SK-N-SH (cell line): Measurements from ENCODE around the gene TLNRD1. TPM values are rescaled to one million over a fixed set of nuclear protein-coding genes. Genes with fewer than 3 reads are reported as not detected.

Source experiments
- CTCF ChIA-PET: fragments of 300-600, 350-600 bp; formaldehyde crosslinking; extraction: SDS; loops from one replicate; lab custom pipeline; 2021; lab: Yijun Ruan, JAX
- POLR2A ChIA-PET: fragments of 350-600 bp; sonication (Branson Sonifier 250); formaldehyde crosslinking; extraction: SDS; loops from one replicate; lab custom pipeline; 2020; ENCODE audit warnings: antibody characterized with exemption, inconsistent platforms; lab: Yijun Ruan, JAX
- DNase-seq: peaks from one replicate; pipeline ENCODE4 v3.0.0; 2012
- H2AFZ ChIP-seq: fragments of 200-600 bp; sonication (generic); 2 replicates; pipeline ENCODE4 v1.8.1; 2016; ENCODE audit warnings: antibody characterized with exemption, mild to moderate bottlenecking, low read depth
- H3F3A ChIP-seq: fragments of 200-600 bp; sonication (generic); replicated peaks from 2 replicates; pipeline ENCODE3; 2016; ENCODE audit warnings: antibody characterized with exemption, mild to moderate bottlenecking; ENCODE audit not compliant: insufficient read depth
- H3K27ac ChIP-seq, 2 experiments: fragments of 200-500 bp in 1 of 2; fragments of 200-600 bp in 1 of 2; sonication (Bioruptor generic) in 1 of 2; sonication (generic), shearing (Covaris generic) in 1 of 2; 2 replicates each; pipeline versions ENCODE4 v1.5.1 to v1.6.1; 2014 to 2016; ENCODE audit warnings: low read depth in 2 of 2, inconsistent platforms in 1 of 2, low read length in 1 of 2, mild to moderate bottlenecking in 1 of 2, mixed read lengths in 1 of 2
- H3K27me3 ChIP-seq: fragments of 200-600 bp; sonication (generic), shearing (Covaris generic); 2 replicates; pipeline ENCODE4 v1.6.1; 2016; ENCODE audit warnings: mixed run types; ENCODE audit not compliant: insufficient read depth
- H3K36me3 ChIP-seq, 2 experiments: fragments of 200-500 bp in 1 of 2; fragments of 200-600 bp in 1 of 2; sonication (Bioruptor generic) in 1 of 2; sonication (generic) in 1 of 2; replicated peaks in 1 of 2; 2 replicates each; pipeline versions ENCODE3 to v1.5.1; 2014 to 2016; ENCODE audit warnings: low read length in 1 of 2, mild to moderate bottlenecking in 1 of 2; ENCODE audit not compliant: insufficient read depth in 2 of 2, control insufficient read depth in 1 of 2
- H3K4me1 ChIP-seq, 2 experiments: fragments of 200-500 bp in 1 of 2; fragments of 200-600 bp in 1 of 2; sonication (Bioruptor generic) in 1 of 2; sonication (generic), shearing (Covaris generic) in 1 of 2; 2 replicates each; pipeline versions ENCODE4 v1.5.1 to v1.6.1; 2014 to 2016; ENCODE audit warnings: low read depth in 1 of 2, low read length in 1 of 2, mixed run types in 1 of 2; ENCODE audit not compliant: insufficient read depth in 2 of 2, control insufficient read depth in 1 of 2
- H3K4me2 ChIP-seq: fragments of 200-600 bp; sonication (generic), shearing (Covaris generic); 2 replicates; pipeline ENCODE4 v1.6.1; 2017; ENCODE audit warnings: mixed run types
- H3K4me3 ChIP-seq, 2 experiments: fragments of 200-500 bp in 1 of 2; fragments of 200-600 bp in 1 of 2; sonication (Bioruptor generic) in 1 of 2; sonication (generic), shearing (Covaris generic) in 1 of 2; 2 replicates each; pipeline versions ENCODE4 v1.5.1 to v1.8.1; 2014 to 2016; ENCODE audit warnings: low read depth in 2 of 2, inconsistent platforms in 1 of 2, low read length in 1 of 2, mild to moderate bottlenecking in 1 of 2, mixed read lengths in 1 of 2, moderate library complexity in 1 of 2
- H3K79me2 ChIP-seq: fragments of 200-600 bp; sonication (generic); 2 replicates; pipeline ENCODE4 v1.8.1; 2017; ENCODE audit warnings: mild to moderate bottlenecking; ENCODE audit not compliant: insufficient read depth
- H3K9ac ChIP-seq: fragments of 200-600 bp; sonication (generic); 2 replicates; pipeline ENCODE4 v1.6.1; 2017; ENCODE audit warnings: mixed run types
- H3K9me2 ChIP-seq: fragments of 200-600 bp; sonication (generic); 2 replicates; pipeline ENCODE4 v1.6.1; 2017; ENCODE audit warnings: mixed run types
- H3K9me3 ChIP-seq: fragments of 200-600 bp; sonication (generic); 2 replicates; pipeline ENCODE4 v1.6.1; 2017; ENCODE audit warnings: mixed run types, mild to moderate bottlenecking, moderate library complexity
- H4K20me1 ChIP-seq: fragments of 200-600 bp; sonication (generic); 2 replicates; pipeline ENCODE4 v1.6.1; 2017; ENCODE audit warnings: mild to moderate bottlenecking, mixed run types; ENCODE audit not compliant: insufficient read depth
- ELF1 ChIP-seq: IDR thresholded peaks from 2 replicates; pipeline ENCODE4 v1.4.0; 2012
- EP300 ChIP-seq, 2 experiments: IDR thresholded peaks; 2 replicates each; pipeline versions ENCODE4 v1.4.0 to v1.6.1; 2012; ENCODE audit warnings: borderline replicate concordance in 1 of 2, low read depth in 1 of 2, low read length in 1 of 2
- GATA2 ChIP-seq: sonication (generic); formaldehyde crosslinking; IDR thresholded peaks from 2 replicates; pipeline ENCODE4 v1.5.0; 2020; ENCODE audit warnings: mild to moderate bottlenecking, missing genetic modification reagents
- NFIC ChIP-seq: IDR thresholded peaks from 2 replicates; pipeline ENCODE4 v1.4.0; 2012; ENCODE audit warnings: borderline replicate concordance
- RFX5 ChIP-seq: IDR thresholded peaks from 2 replicates; pipeline ENCODE4 v1.6.1; 2012; ENCODE audit warnings: mild to moderate bottlenecking, improper control_type of control experiment, low read length
- TAF1 ChIP-seq: IDR thresholded peaks from 2 replicates; pipeline ENCODE4 v1.6.1; 2012; ENCODE audit warnings: low read depth, mild to moderate bottlenecking, low read length, moderate library complexity, borderline replicate concordance
- TEAD4 ChIP-seq: IDR thresholded peaks from 2 replicates; pipeline ENCODE4 v1.4.0; 2012; ENCODE audit warnings: mild to moderate bottlenecking, borderline replicate concordance; ENCODE audit not compliant: insufficient read depth
- YY1 ChIP-seq: IDR thresholded peaks from 2 replicates; pipeline ENCODE4 v1.4.0; 2012; ENCODE audit warnings: low read depth, mild to moderate bottlenecking
- WGBS: methylation state at CpG from one replicate; pipeline ENCODE4 v1.1.6; 2017; ENCODE audit warnings: low lambda C conversion rate; 5-methylcytosine and 5-hydroxymethylcytosine counted together
- polyA plus RNA-seq, 3 experiments: library from polyadenylated mRNA; depleted of rRNA; stranded (reverse); fragments of >200 nt; gene quantifications; 2 replicates each; pipeline ENCODE4 v1.2.3, GENCODE V29; 2012
- TF ChIP-seq, protein P1 (sequence below): IDR thresholded peaks from 2 replicates; pipeline ENCODE4 v1.4.0; 2012; ENCODE audit warnings: low read depth, borderline replicate concordance
- TF ChIP-seq, protein P2 (sequence below): IDR thresholded peaks from 2 replicates; pipeline ENCODE4 v1.4.0; 2012; ENCODE audit warnings: low read depth, borderline replicate concordance
- TF ChIP-seq, protein P3 (sequence below): IDR thresholded peaks from 2 replicates; pipeline ENCODE4 v1.6.1; 2012; ENCODE audit warnings: mild to moderate bottlenecking, low read depth, low read length, moderate library complexity

TLNRD1 gene
- polyA plus RNA-seq, 1 of the 3 experiments (the other 2 are of a cell fraction): 5.0 TPM

DNA sequence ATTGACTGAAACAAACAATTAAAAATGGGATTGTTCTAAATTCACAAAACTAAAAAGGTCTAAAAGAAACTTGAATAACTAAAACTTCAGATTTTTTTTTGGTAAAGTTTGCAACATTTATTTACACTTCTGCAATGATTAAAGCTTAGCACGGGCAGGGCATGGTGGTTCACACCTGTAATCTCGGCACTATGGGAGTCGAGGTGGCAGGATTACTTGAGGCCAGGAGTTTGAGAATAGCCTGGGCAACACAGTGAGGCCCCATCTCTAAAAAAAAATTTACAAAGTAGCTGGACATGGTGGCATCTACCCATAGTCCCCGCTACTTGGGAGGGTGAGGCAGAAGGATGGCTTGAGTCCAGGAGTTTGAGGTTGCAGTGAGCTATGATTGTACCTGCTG lies 31.6 kb downstream of the TLNRD1 start:
- H3K9me2 ChIP-seq: no peaks in the 10 kb centered on the region
- POLR2A ChIA-PET: no interaction called here
- 82% methylated on average over 4 of the region's 4 CpGs for WGBS

More for the DNA sequence above, 31.6 kb downstream of the TLNRD1 start:
- CTCF ChIA-PET: interaction anchor here (1.2 kb wide), 1 partner anchor 9 kb away, joined by 4 read pairs; no protein-coding TSS in a partner anchor
- H3K9me3 ChIP-seq: no peaks in the 10 kb centered on the region
- H3K36me3 ChIP-seq: no peaks in the 10 kb centered on the region
- H3K27ac ChIP-seq: no peak overlapping the region
- TF ChIP-seq, protein P1, sequence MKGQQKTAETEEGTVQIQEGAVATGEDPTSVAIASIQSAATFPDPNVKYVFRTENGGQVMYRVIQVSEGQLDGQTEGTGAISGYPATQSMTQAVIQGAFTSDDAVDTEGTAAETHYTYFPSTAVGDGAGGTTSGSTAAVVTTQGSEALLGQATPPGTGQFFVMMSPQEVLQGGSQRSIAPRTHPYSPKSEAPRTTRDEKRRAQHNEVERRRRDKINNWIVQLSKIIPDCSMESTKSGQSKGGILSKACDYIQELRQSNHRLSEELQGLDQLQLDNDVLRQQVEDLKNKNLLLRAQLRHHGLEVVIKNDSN: no peak
- TF ChIP-seq EP300 (IDR thresholded peaks at IDR 0.05; ENCODE audit: borderline replicate concordance in 1 of 2, low read depth in 1 of 2, low read length in 1 of 2) (no peak), GATA2 (no peak), YY1 (no peak), NFIC (no peak), TAF1 (no peak), RFX5 (no peak), TEAD4 (no peak), ELF1 (no peak)
- TF ChIP-seq, protein P2, sequence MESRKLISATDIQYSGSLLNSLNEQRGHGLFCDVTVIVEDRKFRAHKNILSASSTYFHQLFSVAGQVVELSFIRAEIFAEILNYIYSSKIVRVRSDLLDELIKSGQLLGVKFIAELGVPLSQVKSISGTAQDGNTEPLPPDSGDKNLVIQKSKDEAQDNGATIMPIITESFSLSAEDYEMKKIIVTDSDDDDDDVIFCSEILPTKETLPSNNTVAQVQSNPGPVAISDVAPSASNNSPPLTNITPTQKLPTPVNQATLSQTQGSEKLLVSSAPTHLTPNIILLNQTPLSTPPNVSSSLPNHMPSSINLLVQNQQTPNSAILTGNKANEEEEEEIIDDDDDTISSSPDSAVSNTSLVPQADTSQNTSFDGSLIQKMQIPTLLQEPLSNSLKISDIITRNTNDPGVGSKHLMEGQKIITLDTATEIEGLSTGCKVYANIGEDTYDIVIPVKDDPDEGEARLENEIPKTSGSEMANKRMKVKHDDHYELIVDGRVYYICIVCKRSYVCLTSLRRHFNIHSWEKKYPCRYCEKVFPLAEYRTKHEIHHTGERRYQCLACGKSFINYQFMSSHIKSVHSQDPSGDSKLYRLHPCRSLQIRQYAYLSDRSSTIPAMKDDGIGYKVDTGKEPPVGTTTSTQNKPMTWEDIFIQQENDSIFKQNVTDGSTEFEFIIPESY: no peak
- TF ChIP-seq, protein P3, sequence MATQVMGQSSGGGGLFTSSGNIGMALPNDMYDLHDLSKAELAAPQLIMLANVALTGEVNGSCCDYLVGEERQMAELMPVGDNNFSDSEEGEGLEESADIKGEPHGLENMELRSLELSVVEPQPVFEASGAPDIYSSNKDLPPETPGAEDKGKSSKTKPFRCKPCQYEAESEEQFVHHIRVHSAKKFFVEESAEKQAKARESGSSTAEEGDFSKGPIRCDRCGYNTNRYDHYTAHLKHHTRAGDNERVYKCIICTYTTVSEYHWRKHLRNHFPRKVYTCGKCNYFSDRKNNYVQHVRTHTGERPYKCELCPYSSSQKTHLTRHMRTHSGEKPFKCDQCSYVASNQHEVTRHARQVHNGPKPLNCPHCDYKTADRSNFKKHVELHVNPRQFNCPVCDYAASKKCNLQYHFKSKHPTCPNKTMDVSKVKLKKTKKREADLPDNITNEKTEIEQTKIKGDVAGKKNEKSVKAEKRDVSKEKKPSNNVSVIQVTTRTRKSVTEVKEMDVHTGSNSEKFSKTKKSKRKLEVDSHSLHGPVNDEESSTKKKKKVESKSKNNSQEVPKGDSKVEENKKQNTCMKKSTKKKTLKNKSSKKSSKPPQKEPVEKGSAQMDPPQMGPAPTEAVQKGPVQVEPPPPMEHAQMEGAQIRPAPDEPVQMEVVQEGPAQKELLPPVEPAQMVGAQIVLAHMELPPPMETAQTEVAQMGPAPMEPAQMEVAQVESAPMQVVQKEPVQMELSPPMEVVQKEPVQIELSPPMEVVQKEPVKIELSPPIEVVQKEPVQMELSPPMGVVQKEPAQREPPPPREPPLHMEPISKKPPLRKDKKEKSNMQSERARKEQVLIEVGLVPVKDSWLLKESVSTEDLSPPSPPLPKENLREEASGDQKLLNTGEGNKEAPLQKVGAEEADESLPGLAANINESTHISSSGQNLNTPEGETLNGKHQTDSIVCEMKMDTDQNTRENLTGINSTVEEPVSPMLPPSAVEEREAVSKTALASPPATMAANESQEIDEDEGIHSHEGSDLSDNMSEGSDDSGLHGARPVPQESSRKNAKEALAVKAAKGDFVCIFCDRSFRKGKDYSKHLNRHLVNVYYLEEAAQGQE: no peak
- TF ChIP-seq, all 33 proteins: peak for 0
- no peaks in the 10 kb centered on the region for H4K20me1 ChIP-seq
- H3F3A ChIP-seq: no peaks in the 10 kb centered on the region
- no peak overlapping the region for H2AFZ ChIP-seq
- H3K9ac ChIP-seq: no peak overlapping the region
- H3K4me2 ChIP-seq: no peak overlapping the region
- no peak for DNase-seq
- H3K27me3 ChIP-seq: no peaks in the 10 kb centered on the region
- no peak overlapping the region for H3K4me3 ChIP-seq
- H3K79me2 ChIP-seq: no peaks in the 10 kb centered on the region
- H3K4me1 ChIP-seq: no peaks in the 10 kb centered on the region
